ENCODE data around the gene C1QTNF5. TPM values are rescaled to one million over a fixed set of nuclear protein-coding genes. Genes with fewer than 3 reads are reported as not detected.
A peak's percentile ranks its signal among the peaks of the same experiment; 100 is the strongest.

The C1QTNF5 gene
- total and polyA plus RNA-seq, 9 donors, result 4.4 to 25.7 (median 10.8) TPM

DNA sequence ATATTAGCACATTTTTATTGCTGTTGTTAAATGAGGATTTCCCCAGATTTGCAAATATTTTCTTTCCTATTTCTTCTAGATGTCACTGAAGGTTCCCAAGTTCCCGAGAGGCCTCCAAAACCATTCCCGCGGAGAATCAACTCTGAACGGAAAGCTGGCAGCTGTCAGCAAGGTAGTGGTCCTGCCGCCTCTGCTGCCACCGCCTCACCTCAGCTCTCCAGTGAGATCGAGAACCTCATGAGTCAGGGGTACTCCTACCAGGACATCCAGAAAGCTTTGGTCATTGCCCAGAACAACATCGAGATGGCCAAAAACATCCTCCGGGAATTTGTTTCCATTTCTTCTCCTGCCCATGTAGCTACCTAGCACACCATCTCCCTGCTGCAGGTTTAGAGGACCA, 41.3 kb downstream of the C1QTNF5 start:
- no peak overlapping the region for H3K4me3 ChIP-seq
- WGBS, 3 donors, result 96 to 97% (median 97%) methylated on average over 9 of the region's 9 CpGs
- intact Hi-C loops (cut with DNase I), result no loop called here
- H3K27ac ChIP-seq, result no peak overlapping the region
- H3K36me3 ChIP-seq, result no peaks in the 10 kb centered on the region
- H3K4me1 ChIP-seq (ENCODE audit: insufficient read depth), result no peaks in the 10 kb centered on the region
- no peak for TF ChIP-seq EP300 (IDR thresholded peaks at IDR 0.05)
- TF ChIP-seq POLR2A (IDR thresholded peaks at IDR 0.05), result no peak
- H3K27me3 ChIP-seq, result no peaks in the 10 kb centered on the region
- no peak for DNase-seq
- H3K9me3 ChIP-seq, result no peaks in the 10 kb centered on the region

- Histone ChIP-seq H3K4me3 (no peak overlapping the region), H3K27me3 (no peaks in the 10 kb centered on the region), H3K9me3 (no peaks in the 10 kb centered on the region), H3K4me1 (ENCODE audit: insufficient read depth) (no peaks in the 10 kb centered on the region), H3K27ac (no peak overlapping the region), H3K36me3 (no peaks in the 10 kb centered on the region)
- TF ChIP-seq, protein P1, sequence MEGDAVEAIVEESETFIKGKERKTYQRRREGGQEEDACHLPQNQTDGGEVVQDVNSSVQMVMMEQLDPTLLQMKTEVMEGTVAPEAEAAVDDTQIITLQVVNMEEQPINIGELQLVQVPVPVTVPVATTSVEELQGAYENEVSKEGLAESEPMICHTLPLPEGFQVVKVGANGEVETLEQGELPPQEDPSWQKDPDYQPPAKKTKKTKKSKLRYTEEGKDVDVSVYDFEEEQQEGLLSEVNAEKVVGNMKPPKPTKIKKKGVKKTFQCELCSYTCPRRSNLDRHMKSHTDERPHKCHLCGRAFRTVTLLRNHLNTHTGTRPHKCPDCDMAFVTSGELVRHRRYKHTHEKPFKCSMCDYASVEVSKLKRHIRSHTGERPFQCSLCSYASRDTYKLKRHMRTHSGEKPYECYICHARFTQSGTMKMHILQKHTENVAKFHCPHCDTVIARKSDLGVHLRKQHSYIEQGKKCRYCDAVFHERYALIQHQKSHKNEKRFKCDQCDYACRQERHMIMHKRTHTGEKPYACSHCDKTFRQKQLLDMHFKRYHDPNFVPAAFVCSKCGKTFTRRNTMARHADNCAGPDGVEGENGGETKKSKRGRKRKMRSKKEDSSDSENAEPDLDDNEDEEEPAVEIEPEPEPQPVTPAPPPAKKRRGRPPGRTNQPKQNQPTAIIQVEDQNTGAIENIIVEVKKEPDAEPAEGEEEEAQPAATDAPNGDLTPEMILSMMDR (IDR thresholded peaks at IDR 0.05), result no peak
- TF ChIP-seq EP300 (IDR thresholded peaks at IDR 0.05), result no peak
- TF ChIP-seq POLR2A (IDR thresholded peaks at IDR 0.05), result no peak
- WGBS, 3 donors, result 75 to 90% (median 90%) methylated on average over 2 of the region's 2 CpGs
- intact Hi-C loops (cut with DNase I), result no loop called here
- peak in 1 of 5 donors; percentile 53 for DNase-seq
These were observed 42.0 kb downstream of the C1QTNF5 start for GRCh38 chr11:119298726-119299125.

DNA sequence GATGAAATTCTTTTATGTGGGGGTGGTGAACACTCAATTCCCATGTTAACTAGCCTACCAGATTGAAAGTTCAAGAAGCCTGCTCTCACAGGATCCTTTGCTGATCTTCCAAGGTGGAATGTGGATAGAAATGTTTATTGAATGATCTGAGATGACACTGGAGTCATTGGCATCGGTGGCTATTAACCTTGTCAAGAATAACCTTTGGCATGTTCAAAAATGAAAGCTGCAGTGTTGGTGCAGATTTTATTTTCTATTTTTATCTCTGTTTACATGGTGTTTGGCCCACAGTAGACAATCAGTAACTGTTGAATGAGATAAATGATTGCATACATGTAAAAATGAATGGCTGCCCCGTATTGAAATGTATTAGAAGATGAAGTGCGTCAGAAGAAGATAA, 42.7 kb downstream of the C1QTNF5 start:
- intact Hi-C loops (cut with DNase I), result no loop called here
- Histone ChIP-seq H3K9me3 (no peaks in the 10 kb centered on the region), H3K4me3 (no peak overlapping the region), H3K27me3 (no peaks in the 10 kb centered on the region), H3K36me3 (no peaks in the 10 kb centered on the region), H3K27ac (no peak overlapping the region), H3K4me1 (ENCODE audit: insufficient read depth) (no peaks in the 10 kb centered on the region)
- TF ChIP-seq EP300 (IDR thresholded peaks at IDR 0.05), result no peak
- TF ChIP-seq, protein P1 (IDR thresholded peaks at IDR 0.05), result no peak
- no peak for TF ChIP-seq POLR2A (IDR thresholded peaks at IDR 0.05)
- 43 to 63% (median 46%) methylated on average over 3 of the region's 3 CpGs for WGBS, 3 donors
- DNase-seq, result no peak

- no peak overlapping the region for H3K27ac ChIP-seq
- intact Hi-C loops (cut with DNase I), result no loop called here
- H3K36me3 ChIP-seq, result no peaks in the 10 kb centered on the region
- no peak overlapping the region for H3K4me3 ChIP-seq
- no peaks in the 10 kb centered on the region for H3K4me1 ChIP-seq (ENCODE audit: insufficient read depth)
- no peak for DNase-seq
- H3K27me3 ChIP-seq, result no peaks in the 10 kb centered on the region
- no peaks in the 10 kb centered on the region for H3K9me3 ChIP-seq
- WGBS, 3 donors, result 51 to 59% (median 55%) methylated on average over 3 of the region's 3 CpGs
- TF ChIP-seq EP300 (IDR thresholded peaks at IDR 0.05) (no peak), POLR2A (IDR thresholded peaks at IDR 0.05) (no peak)
- TF ChIP-seq, protein P1 (IDR thresholded peaks at IDR 0.05), result no peak
These were observed 45.5 kb downstream of the C1QTNF5 start for GRCh38 chr11:119295178-119295577.

- no peaks in the 10 kb centered on the region for H3K9me3 ChIP-seq
These were observed 47.2 kb downstream of the C1QTNF5 start for GRCh38 chr11:119293461-119293860.

More at GRCh38 chr11:119293461-119293860, 47.2 kb downstream of the C1QTNF5 start:
- Histone ChIP-seq H3K27me3 (no peaks in the 10 kb centered on the region), H3K4me3 (no peak overlapping the region), H3K27ac (no peak overlapping the region), H3K4me1 (ENCODE audit: insufficient read depth) (no peaks in the 10 kb centered on the region), H3K36me3 (no peaks in the 10 kb centered on the region)
- intact Hi-C loops (cut with DNase I), result no loop called here
- 94 to 97% (median 96%) methylated on average over 3 of the region's 3 CpGs for WGBS, 3 donors
- DNase-seq, result no peak
- TF ChIP-seq, protein P1 (IDR thresholded peaks at IDR 0.05), result no peak
- TF ChIP-seq EP300 (IDR thresholded peaks at IDR 0.05), result no peak
- TF ChIP-seq POLR2A (IDR thresholded peaks at IDR 0.05), result no peak
